Caki2 (cell line): ENCODE results near the gene DNAAF8. TPM values are rescaled to one million over a fixed set of nuclear protein-coding genes. Genes with fewer than 3 reads are reported as not detected.

Source experiments
- DNase-seq: peaks from one replicate; pipeline ENCODE4 v3.0.0-alpha.2; 2015; ENCODE audit warnings: low read depth
- in situ Hi-C: cut with HindIII; loops from 2 replicates; pipeline ENCODE4 v1.10.0; 2016; ENCODE audit warnings: low sequenced_read_pairs, low pct_unique_long_range_greater_than_20kb, mixed read lengths
- total RNA-seq: library from RNA; depleted of rRNA; stranded (reverse); fragments of >200 nt; shearing (Covaris generic); gene quantifications from 2 replicates; pipeline ENCODE4 v1.2.3, GENCODE V29; 2014; ENCODE audit warnings: low replicate concordance; rRNA removed

DNAAF8 gene
- total RNA-seq, 1 experiment from 2014 or later, result 5.4 TPM

DNA sequence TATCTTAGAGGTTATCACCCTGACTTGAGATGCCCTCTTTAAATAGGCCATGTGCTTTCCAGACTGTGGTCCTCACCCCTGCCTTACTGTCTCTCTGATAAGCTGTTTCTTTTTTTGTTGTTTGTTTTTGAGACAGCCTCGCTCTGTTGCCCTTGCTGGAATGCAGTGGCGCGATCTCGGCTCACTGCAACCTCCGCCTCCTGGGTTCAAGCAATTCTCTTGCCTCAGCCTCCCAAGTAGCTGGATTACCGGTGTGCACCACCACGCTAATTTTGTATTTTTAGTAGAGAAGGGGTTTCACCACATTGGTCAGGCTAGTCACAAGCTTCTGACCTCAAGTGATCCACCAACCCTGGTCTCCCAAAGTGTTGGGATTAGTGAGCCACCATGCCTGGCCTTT is 54.6 kb downstream of the DNAAF8 start:
- in situ Hi-C loops, result no loop called here
- DNase-seq, result no peak

DNA sequence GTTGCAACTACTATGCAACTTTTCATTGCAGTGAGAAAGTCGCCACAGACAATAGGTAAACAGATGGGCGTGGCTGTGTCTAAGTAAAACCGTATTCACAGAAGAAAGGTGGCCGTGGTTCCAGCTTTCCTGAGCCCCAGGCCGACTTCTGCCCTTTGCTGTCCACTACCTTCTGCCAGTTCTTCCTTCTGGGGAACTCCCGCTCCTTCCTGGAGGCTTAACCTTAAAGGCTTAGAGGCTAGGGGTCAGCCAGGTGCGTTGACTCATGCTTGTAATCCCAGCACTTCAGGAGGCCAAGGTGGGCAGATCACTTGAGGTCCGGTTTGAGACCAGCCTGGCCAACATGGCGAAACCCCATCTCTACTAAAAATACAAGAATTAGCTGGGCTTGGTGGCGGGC is 55.9 kb downstream of the DNAAF8 start:
- DNase-seq, result no peak
- in situ Hi-C loops, result no loop called here

DNA sequence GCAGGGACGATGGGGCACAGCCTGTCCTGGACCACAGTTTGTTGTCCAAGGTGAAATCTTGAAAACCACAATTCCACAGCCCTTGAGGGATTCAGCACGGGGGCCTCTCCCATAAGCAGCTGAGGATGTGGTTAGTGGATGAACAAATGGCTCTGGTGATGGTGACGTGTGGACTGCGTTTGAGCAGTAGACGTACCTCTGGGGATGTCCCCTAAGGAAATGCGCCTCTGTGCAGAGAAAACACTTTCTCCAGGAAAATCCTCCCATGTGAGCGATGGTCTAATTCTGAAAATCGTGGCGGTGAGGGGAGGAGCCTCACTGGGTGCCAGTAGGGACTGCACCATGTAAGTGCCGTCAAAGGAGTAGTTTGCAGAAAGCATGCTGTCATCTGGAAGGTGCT is 56.5 kb downstream of the DNAAF8 start:
- in situ Hi-C loops, result no loop called here
- DNase-seq, result no peak

GRCh38 chr16:4792951-4793513 is 58.7 kb downstream of the DNAAF8 start:
- no peak for DNase-seq
- in situ Hi-C loops, result no loop called here

- in situ Hi-C loops, result no loop called here
- DNase-seq, result no peak
Measured at GRCh38 chr16:4795181-4795827, 61.0 kb downstream of the DNAAF8 start, which contains the start of gene SMIM22. Gene SMIM22, plus strand, starts transcription at chr16:4795369. Its CDS starts 366 bp downstream, at chr16:4795735.

GRCh38 chr16:4795828-4796572 is 61.7 kb downstream of the DNAAF8 start:
- in situ Hi-C loops, result no loop called here
- DNase-seq, result no peak

DNA sequence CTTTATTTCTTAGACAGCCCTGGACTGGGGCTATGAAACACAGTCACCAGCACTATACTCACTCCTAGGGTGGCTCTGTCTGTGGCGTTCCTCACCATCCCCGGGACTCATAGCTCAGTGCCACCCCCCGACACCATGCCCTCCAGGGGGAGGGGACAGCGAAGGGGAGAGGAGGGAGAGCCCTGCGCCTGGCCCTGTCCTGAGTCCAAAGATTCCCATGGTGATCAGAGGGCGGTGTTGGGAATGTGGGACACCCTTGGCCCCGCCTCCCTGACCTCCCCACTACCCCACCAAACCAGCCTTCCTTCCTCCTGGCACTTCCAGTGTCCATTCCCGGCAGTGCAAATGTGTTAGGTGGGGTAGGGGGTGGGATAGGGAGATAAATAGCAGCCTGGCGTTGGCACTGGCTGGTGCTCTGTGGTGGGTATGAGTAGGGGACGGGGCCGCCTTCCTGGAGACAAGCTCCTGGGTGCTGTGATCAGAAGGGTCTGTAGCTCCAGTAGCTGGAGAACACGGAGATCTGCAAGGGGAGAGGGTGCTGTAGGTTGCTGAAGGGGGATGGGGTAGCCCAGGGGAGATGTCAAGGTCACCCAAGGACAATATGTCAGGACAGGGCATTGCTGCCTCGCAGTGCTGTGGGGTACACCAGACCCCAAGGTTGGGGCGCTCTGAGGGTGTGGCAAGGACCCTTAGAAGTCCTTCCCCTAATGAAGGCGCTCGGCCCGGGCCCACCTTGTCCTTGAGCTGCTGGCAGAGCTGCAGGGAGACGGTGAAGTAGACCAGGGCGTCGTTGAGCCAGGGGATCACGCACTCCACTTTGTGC is 62.9 kb downstream of the DNAAF8 start:
- in situ Hi-C loops, result no loop called here
- DNase-seq, result no peak

GRCh38 chr16:4797805-4798252 is 63.5 kb downstream of the DNAAF8 start:
- in situ Hi-C loops, result no loop called here
- no peak for DNase-seq

DNA sequence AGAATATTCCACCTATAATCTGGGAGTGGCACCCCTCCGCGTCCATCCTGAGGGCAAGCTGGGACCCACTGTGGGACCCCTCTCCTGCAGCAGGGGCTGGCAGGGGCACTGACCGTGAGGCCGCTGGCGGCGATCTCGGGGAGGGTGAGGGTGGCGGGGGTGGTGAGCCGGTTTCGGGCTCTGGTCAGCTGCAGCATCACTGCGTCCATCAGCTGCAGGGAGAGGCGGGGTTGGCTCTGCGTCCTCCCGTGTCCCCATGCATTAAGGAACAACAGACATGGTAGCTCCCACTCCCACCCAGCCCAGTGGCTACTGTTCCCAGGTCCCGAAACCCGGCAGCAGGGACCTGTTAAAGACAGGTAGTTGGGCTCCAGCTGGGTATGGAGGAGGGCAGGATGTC is 64.1 kb downstream of the DNAAF8 start:
- no peak for DNase-seq
- in situ Hi-C loops, result no loop called here

Other genes with a start within 250 kb of the DNAAF8 start
- gene CDIP1, start 195.8 kb upstream of the DNAAF8 start, total RNA-seq, result 0.20 and 1.3 TPM in 2 replicates
- gene C16orf96, start 178.2 kb upstream of the DNAAF8 start, total RNA-seq, result not detected in 2 replicates
- gene UBALD1, start 119.6 kb upstream of the DNAAF8 start, total RNA-seq, result 4.3 and 12.4 TPM in 2 replicates
- gene MGRN1, start 109.7 kb upstream of the DNAAF8 start, total RNA-seq, result 13.8 and 14.1 TPM in 2 replicates
- 42.4 and 49.2 TPM in 2 replicates for gene NUDT16L1, start 41.0 kb upstream of the DNAAF8 start, total RNA-seq
- gene ANKS3, start 266 bp upstream of the DNAAF8 start, total RNA-seq, result 62.5 and 94.9 TPM in 2 replicates
- 28.2 and 31.7 TPM in 2 replicates for gene ZNF500, start 32.6 kb downstream of the DNAAF8 start, total RNA-seq
- 0.78 TPM in 1 of 2 replicates, not detected in the other for gene SEPTIN12, start 53.8 kb downstream of the DNAAF8 start, total RNA-seq
- gene SMIM22, start 60.8 kb downstream of the DNAAF8 start, total RNA-seq, result not detected in 2 replicates
- 20.4 and 24.8 TPM in 2 replicates for gene ROGDI, start 68.1 kb downstream of the DNAAF8 start, total RNA-seq
- 65.2 and 81.2 TPM in 2 replicates for gene GLYR1, start 112.8 kb downstream of the DNAAF8 start, total RNA-seq
- gene UBN1, start 112.9 kb downstream of the DNAAF8 start, total RNA-seq, result 17.5 and 22.2 TPM in 2 replicates
- 10.2 and 11.5 TPM in 2 replicates for gene PPL, start 202.6 kb downstream of the DNAAF8 start, total RNA-seq
- gene SEC14L5, start 223.8 kb downstream of the DNAAF8 start, total RNA-seq, result under 0.01 and 0.03 TPM in 2 replicates